DMS 273 (cell line): ENCODE measurements around the gene SNCB.
A peak's percentile ranks its signal among the peaks of the same experiment; 100 is the strongest.

ENCODE experiments used
- DNase-seq: peaks from one replicate; lab custom pipeline; 2025; ENCODE audit not compliant: unreplicated experiment; lab: John Stamatoyannopoulos, UW

SNCB gene

GRCh38 chr5:176578391-176578808 lies 51.9 kb downstream of the SNCB start:
- DNase-seq, result peak; percentile 37

- no peak for DNase-seq
Observed at GRCh38 chr5:176577312-176578176, 52.8 kb downstream of the SNCB start.

GRCh38 chr5:176575488-176576422 lies 54.6 kb downstream of the SNCB start:
- no peak for DNase-seq

- DNase-seq, result no peak
Observed at GRCh38 chr5:176575066-176575465, 55.3 kb downstream of the SNCB start.

- DNase-seq, result no peak
Observed at GRCh38 chr5:176574297-176574591, 56.1 kb downstream of the SNCB start.

GRCh38 chr5:176573564-176574296 lies 56.6 kb downstream of the SNCB start:
- DNase-seq, result peak; percentile 81
